C1 segment of cervical spinal cord (tissue), 14 donors: ENCODE results near the gene PDSS1.

Source experiments
- DNase-seq, 14 donors: peaks; one replicate each; lab custom pipeline; 2025; lab: John Stamatoyannopoulos, UW

The PDSS1 gene

DNA sequence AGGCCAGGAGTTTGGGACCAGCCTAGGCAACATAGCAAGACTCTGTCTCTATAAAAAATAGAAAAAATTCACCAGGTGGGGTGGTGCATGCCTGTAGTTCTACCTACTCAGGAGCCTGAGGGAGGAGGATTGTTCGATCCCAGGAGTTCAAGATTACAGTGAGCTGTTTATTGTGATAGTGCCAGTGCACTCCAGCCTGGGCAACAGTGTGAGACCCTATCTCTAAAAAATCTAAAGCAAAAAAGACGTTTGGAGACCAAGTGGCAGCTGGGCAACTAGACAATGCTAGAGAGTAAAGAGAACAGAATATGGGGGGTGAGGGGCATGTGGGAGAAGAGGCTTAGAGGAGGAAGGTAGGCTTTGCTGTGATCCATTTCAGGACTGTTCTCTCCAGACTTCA, 1.4 kb downstream of the PDSS1 start:
- DNase-seq = no peak

DNA sequence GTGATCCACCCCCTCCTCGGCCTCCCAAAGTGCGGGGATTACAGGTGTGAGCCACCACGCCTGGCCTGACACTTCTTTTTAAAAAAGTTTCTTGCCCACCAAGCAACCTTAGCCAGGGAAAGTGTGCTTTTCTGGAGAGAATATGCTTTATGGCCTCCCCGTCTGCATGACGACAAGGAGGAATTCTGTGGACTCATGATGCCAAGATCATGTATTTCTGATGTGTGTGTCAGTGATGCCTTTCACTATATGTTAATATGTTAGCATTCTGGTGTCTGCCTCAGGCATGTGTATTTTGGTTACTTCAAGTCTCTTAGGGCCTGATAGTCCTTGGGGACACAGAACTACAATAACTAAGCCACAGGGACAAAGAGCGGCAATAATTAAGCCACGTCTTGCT, 2.1 kb downstream of the PDSS1 start:
- no peak for DNase-seq

DNA sequence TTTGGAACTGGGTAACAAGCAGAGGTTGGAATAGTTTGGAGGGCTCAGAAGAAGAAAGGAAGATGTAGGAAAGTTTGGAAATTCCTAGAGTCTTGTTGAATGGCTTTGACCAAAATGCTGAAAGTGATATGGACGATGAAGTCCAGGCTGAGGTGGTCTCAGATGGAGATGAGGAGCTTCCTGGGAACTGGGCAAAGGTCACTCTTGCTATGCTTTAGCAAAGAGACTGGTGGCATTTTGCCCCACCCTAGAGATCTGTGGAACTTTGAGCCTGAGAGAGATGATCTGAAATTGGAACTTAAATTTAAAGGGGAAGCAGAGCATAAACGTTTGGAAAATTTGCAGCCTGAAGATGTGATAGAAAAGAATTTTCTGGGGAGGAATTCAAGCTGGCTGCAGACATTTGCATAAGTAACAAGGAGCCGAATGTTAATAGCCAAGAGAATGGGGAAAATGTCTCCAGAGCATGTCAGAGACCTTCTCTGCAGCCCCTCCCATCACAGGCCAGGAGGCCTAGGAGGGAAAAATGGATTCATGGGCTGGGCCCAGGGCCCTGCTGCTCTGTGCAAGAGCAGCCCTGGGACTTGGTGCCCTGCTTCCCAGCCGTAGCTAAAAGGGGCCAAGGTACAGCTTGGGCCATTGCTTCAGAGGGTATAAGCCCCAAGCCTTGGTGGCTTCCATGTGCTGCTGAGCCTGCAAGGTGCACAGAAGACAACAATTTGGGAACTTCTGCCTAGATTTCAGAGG, 3.6 kb downstream of the PDSS1 start:
- DNase-seq = no peak

DNA sequence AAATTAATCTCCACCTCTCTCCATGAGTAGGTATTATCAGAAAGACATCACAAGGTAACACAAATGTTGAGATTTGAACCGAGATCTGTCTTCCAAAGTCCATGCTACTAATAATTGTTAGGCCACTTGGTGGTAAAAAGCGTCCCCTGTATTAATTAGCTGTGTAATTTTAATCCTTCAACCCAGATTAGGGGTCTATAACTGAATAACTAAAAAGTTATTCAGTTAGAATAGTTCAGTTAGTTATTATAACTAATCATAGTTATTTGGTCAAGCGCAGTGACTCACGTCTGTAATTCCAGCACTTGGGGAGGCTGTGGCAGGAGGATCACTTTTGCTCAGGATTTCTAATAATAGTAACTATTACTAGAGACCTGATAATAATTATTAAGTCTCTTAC, 5.6 kb downstream of the PDSS1 start:
- DNase-seq = no peak

DNA sequence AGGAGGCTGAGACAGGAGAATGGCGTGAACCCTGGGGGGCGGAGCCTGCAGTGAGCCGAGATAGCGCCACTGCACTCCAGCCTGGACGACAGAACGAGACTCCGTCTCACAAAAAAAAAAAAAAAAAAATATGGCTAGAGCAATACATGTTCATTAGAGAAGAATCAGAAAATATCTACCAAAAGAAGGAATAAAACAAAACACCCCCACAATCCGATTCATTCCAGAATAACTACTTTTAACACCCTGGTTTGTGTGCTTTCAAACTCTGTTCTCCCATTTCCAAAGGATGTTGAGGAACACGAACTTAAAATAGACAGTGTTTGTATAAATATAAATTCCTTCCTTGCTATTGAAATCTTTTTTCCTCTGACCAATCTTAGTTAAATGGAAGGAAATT, 6.5 kb downstream of the PDSS1 start:
- no peak for DNase-seq

DNA sequence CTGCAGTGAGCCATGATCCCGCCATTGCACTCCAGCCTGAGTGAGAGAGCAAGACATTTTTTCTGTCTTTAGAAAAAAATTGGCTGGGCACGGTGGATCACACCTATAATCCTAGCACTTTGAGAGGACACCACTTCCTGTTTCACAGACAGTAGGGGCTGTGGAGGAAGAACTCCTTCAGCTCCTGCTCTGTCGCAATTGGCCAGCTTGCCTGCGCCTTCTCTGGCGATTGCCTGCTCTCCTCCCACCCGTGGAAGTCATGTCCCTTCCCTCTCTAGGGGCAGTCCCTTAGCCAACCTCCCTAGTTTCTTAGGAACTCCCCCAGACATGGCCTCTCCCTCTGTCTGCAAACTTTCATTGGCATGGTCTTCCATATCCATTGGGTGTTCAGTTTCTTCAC, 8.7 kb downstream of the PDSS1 start:
- DNase-seq = no peak

DNA sequence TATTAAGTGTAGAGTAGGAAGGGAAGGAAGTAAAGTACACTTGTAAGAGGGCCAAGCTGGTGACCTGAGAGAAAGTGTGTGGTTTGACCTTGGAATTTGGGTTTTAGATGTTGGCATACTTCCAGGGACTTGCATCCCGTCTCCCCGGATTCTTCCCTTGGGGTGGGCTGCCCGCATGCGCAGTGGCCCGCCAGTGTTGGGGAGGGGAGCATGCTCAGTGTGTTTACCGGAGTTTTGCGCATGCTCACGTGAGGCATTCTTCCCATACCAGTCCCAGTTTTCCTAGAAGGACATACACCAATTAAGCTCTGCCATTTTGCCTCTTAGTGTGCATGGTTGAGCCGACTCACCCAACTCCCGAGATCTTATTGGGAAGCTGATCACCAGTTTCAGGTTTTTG, 9.4 kb downstream of the PDSS1 start:
- DNase-seq = no peak

DNA sequence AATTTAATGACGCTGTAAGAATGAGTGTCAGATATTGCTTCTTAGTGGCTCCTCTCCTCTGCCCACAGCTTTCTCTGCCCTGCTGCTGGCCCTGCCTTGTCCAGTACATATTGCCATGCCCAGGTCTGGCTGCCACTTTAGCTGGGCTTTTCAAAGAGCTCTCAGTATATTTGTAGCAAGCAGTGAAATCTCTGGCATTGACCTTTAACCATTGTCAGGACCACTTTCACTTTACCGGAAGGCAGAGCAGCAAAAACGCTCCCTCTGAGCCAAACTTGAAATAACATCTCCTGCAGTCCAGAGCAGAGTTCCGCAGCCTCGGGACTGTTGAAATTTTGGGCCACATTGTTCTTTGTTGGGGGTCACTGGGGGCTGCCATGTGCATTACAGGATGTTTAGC, 13.8 kb downstream of the PDSS1 start:
- DNase-seq = no peak

DNA sequence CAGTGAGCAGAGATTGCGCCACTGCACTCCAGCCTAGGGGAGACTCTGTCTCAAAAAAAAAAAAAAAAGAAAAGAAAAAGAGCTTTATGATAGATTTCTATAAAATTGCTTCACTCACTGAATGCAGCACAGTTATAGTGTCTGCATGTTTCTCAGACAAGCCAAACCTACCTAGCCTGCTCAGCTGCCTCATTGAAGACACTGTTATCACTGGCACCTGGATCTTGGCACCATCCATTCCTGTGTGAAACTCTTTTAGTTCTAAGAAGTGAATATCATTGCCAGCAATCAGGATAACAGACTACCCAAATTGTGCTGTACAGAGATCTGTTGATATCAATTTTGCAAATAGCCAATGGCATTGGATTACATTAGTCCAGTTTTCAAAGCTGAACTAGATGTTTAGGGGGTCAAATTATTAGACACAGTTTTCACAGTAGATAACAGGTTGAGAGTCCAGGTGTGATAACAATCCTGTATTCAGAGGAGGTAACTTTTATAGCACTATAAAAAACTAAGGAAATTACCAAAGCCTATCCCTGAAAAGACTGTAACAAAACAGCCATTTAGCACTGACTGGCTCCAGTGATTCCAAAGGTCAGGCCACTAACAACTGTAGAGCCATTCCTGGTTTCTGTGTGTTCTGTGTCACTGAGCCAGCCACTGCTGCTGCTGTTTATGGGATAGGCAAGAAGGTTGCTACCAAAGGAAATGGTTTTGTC, 17.1 kb downstream of the PDSS1 start:
- no peak for DNase-seq

DNA sequence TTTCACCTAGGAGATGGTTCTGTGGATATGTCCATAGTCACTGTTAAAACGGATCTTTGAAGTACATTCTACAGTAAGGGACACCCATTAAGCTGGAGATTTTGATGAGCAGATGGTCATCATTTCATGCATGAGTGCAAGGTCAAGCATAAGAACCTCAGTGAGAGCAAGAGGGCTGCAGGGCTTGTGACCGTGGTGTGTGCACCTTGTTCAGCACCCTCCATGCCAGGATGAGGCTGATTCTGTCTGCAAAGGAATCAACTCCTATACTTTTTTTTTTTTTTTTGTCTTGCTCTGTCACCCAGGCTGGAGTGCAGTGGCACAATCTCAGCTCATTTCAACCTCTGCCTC, 17.6 kb downstream of the PDSS1 start:
- DNase-seq = peak in 1 of 14 donors; percentile 74

DNA sequence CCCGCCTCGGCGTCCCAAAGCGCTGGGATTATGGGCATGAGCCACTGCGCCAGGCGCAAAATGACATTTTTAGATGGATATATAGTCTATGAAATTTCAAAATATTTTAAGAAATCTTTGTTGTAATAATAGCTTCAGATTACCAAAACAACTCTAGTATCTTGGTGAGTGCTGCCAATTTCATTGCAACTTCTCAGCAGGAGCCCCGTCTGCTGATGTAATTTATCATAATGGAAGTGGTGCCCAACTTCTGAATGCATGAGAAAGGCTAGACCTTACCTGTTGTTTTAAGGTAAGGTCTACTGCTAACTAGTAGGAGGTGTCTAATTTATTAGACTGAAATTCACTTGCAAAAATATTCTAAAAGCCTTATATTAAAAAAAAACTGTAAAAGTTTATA, 20.0 kb downstream of the PDSS1 start:
- peak in 1 of 14 donors; percentile 21 for DNase-seq

DNA sequence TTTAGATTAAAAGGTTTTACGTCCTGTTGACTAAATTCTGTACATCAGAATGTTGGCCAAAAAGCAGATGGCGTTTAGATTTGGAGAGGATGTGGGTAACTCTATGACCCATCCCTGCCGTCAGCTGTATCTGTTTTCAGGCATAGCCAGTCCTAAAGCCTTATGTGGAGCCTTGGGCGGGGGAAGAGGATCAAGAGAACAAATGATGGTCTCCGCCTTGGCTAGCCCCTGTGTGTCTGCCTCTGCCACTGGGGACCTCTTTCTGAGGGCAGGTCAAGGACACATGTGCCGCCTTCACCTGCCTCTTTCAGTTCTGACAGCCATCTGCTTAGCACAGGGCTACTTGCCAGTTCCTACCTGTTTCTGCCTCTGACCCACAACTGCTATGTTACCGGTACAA, 24.1 kb downstream of the PDSS1 start:
- no peak for DNase-seq

DNA sequence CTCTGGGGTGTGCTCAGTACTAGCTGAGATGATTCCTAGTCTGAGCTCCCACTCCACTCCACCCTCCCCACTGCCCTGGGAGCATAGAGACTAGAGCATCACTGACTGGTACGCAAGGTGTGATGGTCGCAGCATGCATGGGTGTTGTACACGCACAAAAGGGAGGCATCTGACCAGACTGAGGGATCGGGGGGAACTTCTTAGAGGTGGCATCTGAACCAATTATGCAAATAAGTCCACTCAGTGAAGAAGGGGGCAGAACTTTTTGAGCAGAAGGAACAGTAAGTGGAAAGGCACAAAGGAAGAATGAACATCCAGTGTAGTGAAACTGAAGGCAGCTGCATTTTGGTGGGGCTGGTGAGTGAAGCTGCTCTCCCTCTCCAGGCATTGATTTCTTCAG, 25.5 kb downstream of the PDSS1 start:
- no peak for DNase-seq

DNA sequence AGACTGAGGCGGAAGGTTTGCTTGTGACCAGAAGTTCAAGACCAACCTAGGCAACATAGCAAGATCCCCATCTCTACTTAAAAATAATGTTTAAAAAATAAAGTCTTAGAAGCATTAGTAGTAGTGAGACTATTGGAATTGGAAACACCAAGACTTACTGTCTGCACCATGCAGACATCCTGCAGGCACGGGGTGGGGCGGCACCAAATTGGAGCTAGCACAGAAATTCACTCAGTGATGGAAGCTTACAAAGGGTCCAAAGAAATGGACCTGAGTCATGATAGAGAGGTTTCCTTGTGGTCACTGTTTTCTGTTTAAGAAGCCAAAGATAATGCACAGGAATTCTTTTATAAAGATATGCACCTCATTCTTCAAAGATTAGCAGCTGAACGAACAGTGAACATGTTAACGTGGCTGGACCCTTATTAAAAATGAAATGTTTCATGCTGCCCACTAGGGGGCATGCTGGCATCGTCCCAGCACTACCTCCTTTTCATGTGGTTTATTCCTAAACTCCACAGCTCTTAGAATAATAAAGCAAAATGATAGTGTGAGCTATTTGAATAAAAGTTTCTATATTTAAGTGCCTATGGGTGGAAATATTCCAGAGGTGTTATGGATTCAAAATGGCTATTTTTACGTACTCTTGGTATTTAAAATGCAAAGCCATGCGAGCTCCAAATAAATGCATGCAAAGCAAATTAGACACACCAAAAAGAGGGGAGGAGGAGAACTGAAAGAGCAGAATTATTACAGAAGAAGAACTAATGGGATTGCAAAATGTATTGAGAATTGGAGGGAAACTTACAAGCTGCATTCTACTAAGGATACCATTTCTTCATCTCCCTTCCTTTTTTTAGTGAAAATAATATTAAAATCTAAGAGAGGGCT, 28.6 kb downstream of the PDSS1 start:
- DNase-seq = peak in 9 of 14 donors; percentile 11 to 53 (median 26)

DNA sequence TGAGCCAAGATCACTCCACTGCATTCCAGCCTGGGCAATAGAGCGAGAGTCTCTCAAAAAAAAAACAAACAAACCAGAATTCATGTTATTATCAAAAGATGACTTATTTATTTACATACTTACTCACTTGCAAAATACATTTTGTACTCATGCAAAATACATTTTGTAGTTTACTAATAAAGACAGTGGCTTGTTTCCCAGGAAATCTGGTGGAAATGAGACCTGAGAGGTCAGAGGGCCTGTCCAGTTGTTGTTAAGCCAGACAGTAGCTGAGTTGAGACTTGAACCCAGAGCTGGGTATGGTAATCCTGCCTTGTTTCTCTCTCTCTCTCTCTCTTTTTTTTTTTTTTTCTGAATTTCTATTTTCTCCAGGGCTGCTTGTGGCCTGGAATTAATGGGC, 29.5 kb downstream of the PDSS1 start:
- DNase-seq = no peak

DNA sequence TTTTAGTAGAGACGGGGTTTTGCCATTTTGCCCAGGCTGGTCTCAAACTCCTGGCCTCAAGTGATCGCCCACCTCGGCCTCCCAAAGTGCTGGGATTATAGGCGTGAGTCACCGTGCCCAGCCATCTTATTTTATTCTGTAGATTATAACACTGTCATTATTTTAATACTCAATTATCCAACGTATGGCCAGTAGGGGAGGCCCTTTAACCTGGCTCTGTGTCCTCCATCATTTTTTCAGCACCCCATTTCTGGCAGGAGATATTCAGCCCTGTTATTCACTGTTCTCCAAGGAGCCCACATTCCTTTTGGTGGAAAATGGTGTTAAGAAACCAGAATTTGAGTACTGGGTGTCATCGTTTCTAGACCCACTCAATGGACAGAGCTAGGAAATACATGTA, 31.5 kb downstream of the PDSS1 start:
- no peak for DNase-seq

DNA sequence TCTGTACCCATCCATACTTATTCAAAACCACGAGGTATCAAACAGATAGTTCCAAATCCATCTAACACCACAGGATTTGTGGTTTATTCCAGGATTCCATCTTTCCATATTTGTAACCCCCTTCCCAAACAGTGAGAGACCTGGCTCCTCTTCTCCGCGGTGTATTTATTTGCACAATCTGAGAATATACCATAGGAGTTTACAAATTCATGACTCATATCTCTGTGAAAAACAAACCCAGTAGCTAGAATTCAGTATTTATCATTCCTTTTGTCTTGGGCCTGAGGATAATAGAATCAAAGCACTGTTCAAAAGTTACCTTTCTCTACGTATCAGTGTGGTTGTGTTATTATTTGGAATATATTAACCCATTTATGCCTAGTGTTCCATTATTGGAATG, 31.9 kb downstream of the PDSS1 start:
- no peak for DNase-seq

DNA sequence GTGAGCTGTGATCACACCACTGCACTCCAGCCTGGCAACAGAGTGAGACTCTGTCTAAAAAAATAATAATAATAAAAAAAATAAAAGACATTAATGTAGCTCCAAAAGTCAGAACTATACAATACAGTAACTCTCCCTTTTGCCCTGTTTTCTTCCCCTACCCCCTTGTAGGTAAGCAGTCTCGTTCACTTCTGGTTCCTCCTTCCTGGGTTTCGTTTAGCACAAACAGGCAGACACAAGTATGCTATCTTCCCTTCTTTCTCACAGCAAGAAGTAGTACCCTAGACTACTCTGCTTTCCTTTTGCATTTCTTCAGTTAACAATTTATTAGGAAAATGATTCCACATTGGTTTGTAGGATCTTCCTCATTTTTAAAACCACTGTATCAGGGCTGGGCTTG, 33.1 kb downstream of the PDSS1 start:
- no peak for DNase-seq

DNA sequence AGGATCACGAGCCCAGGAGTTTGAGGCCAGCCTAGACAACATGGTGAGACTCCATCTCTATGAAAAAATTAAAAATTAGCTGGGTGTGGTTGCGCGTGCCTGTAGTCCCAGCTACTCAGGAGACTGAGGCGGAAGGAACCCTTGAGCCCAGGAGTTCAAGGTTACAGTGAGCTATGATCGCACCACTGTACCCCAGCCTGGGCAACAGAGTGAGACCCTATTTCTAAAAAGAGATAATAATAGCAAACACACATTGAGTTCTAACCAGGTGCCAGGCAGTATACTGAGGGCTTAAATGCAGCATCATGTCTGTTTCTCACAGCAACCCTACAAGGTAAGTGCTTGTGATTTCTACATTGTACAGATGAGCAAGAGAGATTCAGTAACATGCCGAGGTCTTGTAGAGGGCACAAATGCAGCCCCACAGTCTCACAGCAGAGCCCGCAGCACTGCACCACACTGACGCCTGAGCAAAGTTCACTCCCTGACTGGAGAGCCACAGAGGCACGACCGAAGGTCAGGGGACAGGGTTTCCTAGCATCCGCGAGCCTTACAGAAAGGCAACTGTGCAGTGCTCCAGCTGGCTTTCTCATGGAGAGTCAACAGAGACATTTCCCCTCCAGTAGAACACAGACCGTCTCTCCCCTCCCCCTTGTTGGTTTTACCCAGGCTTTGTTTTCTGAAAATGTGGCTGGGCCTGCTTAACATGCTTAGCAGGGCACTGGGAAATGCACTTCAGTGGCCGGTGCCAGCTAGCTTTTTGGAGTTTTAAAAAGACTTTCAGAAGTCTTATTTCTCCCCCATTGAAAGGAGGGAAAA, 36.5 kb downstream of the PDSS1 start:
- peak in 11 of 14 donors; percentile 11 to 84 (median 51) for DNase-seq

DNA sequence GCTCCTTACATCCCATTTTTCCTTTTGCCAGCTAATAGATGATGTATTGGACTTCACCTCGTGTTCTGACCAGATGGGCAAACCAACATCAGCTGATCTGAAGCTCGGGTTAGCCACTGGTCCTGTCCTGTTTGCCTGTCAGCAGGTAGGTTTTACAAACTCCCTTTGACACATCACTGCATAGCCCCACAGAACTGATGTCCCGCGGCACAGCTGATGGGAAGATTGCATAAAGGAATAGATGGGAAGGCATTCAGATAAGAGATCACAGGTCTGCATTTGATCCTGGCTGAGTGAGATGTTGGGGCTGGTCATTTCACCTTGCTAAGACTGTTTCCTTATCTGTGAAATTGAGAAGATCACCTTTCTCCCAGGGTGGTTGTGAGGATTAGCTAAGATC, 37.9 kb downstream of the PDSS1 start:
- DNase-seq = no peak

DNA sequence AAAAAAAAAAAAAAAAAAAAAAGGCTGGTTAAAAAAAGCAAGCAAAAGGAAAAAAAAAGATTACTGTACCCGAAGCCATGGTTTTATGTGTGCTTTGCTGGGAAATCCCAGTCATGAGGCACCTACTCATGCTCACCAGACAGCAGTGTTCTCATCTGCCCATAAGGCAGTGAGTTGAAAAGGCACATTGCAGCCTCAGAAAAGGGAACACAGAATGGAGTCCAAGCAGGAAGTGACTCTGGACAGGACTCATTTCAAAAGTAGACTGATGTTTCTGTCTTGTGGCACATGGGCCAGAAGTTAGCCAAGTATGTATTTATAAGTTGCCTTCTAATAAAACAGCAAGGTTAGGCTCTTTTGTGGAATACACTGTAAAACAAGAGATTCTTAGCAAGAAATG, 40.2 kb downstream of the PDSS1 start:
- peak in 7 of 14 donors; percentile 16 to 53 (median 36) for DNase-seq
